ENCODE data around the gene IFNA2. TPM values are rescaled to one million over a fixed set of nuclear protein-coding genes. Genes with fewer than 3 reads are reported as not detected.
"Not testable (repeated sequence)": the region's sequence is repeated elsewhere in the genome, so short reads cannot be mapped to it uniquely, and the experiment has no call there.

The IFNA2 gene
- total RNA-seq, 1 donor from 2014 or later: not detected

GRCh38 chr9:21398955-21399489 is 13.8 kb upstream of the IFNA2 start:
- no peak for DNase-seq
- Histone ChIP-seq H3K27me3 (ENCODE audit: low read depth) (peaks cover 99% of the 10 kb centered on the region), H3K36me3 (no peaks in the 10 kb centered on the region), H3K9me3 (replicated peaks) (no peaks in the 10 kb centered on the region), H3K4me1 (peaks cover 17% of the 10 kb centered on the region), H3K27ac (replicated peaks) (no peak overlapping the region), H3K4me3 (no peak overlapping the region)
- no peak for TF ChIP-seq CTCF (IDR thresholded peaks at IDR 0.05; ENCODE audit: borderline replicate concordance)
- intact Hi-C loops (cut with micrococcal nuclease): loop anchor here (5.0 kb wide), 1 partner anchor 72 kb away; no protein-coding TSS in a partner anchor

- DNase-seq: peak; percentile 45
- peaks cover 98% of the 10 kb centered on the region for H3K27me3 ChIP-seq (ENCODE audit: low read depth)
- intact Hi-C loops (cut with micrococcal nuclease): loop anchor here (5.0 kb wide), 1 partner anchor 69 kb away; no protein-coding TSS in a partner anchor
These were observed 10.8 kb upstream of the IFNA2 start for GRCh38 chr9:21395778-21396717.

GRCh38 chr9:21392270-21392669 is 7.1 kb upstream of the IFNA2 start:
- peak; percentile 17 for TF ChIP-seq CTCF (IDR thresholded peaks at IDR 0.05; ENCODE audit: borderline replicate concordance)
- no peak for DNase-seq
- intact Hi-C loops (cut with micrococcal nuclease): no loop called here
- H3K27ac ChIP-seq (replicated peaks): no peak overlapping the region
- H3K9me3 ChIP-seq (replicated peaks): no peaks in the 10 kb centered on the region
- H3K4me3 ChIP-seq: no peak overlapping the region
- H3K36me3 ChIP-seq: no peaks in the 10 kb centered on the region
- H3K4me1 ChIP-seq: peaks cover 8% of the 10 kb centered on the region
- H3K27me3 ChIP-seq (ENCODE audit: low read depth): peaks cover 94% of the 10 kb centered on the region

More at GRCh38 chr9:21395778-21396717, 10.8 kb upstream of the IFNA2 start:
- H3K36me3 ChIP-seq: no peaks in the 10 kb centered on the region
- H3K4me1 ChIP-seq: peaks cover 8% of the 10 kb centered on the region
- no peak overlapping the region for H3K27ac ChIP-seq (replicated peaks)
- peak overlapping the region; percentile 67 for H3K4me3 ChIP-seq
- H3K9me3 ChIP-seq (replicated peaks): no peaks in the 10 kb centered on the region
- TF ChIP-seq CTCF (IDR thresholded peaks at IDR 0.05; ENCODE audit: borderline replicate concordance): peak; percentile 84

- intact Hi-C loops (cut with micrococcal nuclease): no loop called here
- Histone ChIP-seq H3K36me3 (no peaks in the 10 kb centered on the region), H3K4me1 (no peaks in the 10 kb centered on the region), H3K4me3 (no peak overlapping the region), H3K9me3 (replicated peaks) (no peaks in the 10 kb centered on the region), H3K27ac (replicated peaks) (no peak overlapping the region), H3K27me3 (ENCODE audit: low read depth) (peaks cover 80% of the 10 kb centered on the region)
- no peak for DNase-seq
- no peak for TF ChIP-seq CTCF (IDR thresholded peaks at IDR 0.05; ENCODE audit: borderline replicate concordance)
These were observed 1.6 kb downstream of the IFNA2 start for GRCh38 chr9:21383627-21384026.

- no peak for DNase-seq
- H3K36me3 ChIP-seq: no peaks in the 10 kb centered on the region
- H3K4me1 ChIP-seq: no peaks in the 10 kb centered on the region
- peaks cover 72% of the 10 kb centered on the region for H3K27me3 ChIP-seq (ENCODE audit: low read depth)
- peak overlapping the region; percentile 8 for H3K4me3 ChIP-seq
- no peak for TF ChIP-seq CTCF (IDR thresholded peaks at IDR 0.05; ENCODE audit: borderline replicate concordance)
- intact Hi-C loops (cut with micrococcal nuclease): no loop called here
- H3K9me3 ChIP-seq (replicated peaks): no peaks in the 10 kb centered on the region
- no peak overlapping the region for H3K27ac ChIP-seq (replicated peaks)
These were observed 3.5 kb downstream of the IFNA2 start for GRCh38 chr9:21381448-21382339.

GRCh38 chr9:21371467-21371866 is 13.7 kb downstream of the IFNA2 start:
- H3K36me3 ChIP-seq; H3K27ac ChIP-seq (replicated peaks); H3K4me1 ChIP-seq; H3K9me3 ChIP-seq (replicated peaks); intact Hi-C loops (cut with micrococcal nuclease); DNase-seq; H3K4me3 ChIP-seq: not testable (repeated sequence)
- H3K27me3 ChIP-seq (ENCODE audit: low read depth): peaks cover 20% of the 10 kb centered on the region

Data from left ventricle myocardium inferior (tissue), 1 donor.